HG03354 (cell line): ENCODE results near the gene RBM8A.
"Not testable (repeated sequence)": the region's sequence is repeated elsewhere in the genome, so short reads cannot be mapped to it uniquely, and the experiment has no call there.

ENCODE experiments used
- ATAC-seq: cut with Tn5 transposase; IDR thresholded peaks from one replicate; pipeline ENCODE4 v1.9.1; 2021; ENCODE audit warnings: mild to moderate bottlenecking; ENCODE audit not compliant: unreplicated experiment, poor library complexity, severe bottlenecking

RBM8A gene

DNA sequence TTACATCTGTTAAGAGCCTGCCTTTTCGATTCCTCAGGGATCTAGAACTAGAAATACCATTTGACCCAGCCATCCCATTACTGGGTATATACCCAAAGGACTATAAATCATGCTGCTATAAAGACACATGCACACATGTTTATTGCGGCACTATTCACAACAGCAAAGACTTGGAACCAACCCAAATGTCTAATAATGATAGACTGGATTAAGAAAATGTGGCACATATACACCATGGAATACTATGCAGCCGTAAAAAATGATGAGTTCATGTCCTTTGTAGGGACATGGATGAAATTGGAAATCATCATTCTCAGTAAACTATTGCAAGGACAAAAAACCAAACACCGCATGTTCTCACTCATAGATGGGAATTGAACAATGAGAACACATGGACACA is 7.0 kb downstream of the RBM8A start:
- not testable (repeated sequence) for ATAC-seq

DNA sequence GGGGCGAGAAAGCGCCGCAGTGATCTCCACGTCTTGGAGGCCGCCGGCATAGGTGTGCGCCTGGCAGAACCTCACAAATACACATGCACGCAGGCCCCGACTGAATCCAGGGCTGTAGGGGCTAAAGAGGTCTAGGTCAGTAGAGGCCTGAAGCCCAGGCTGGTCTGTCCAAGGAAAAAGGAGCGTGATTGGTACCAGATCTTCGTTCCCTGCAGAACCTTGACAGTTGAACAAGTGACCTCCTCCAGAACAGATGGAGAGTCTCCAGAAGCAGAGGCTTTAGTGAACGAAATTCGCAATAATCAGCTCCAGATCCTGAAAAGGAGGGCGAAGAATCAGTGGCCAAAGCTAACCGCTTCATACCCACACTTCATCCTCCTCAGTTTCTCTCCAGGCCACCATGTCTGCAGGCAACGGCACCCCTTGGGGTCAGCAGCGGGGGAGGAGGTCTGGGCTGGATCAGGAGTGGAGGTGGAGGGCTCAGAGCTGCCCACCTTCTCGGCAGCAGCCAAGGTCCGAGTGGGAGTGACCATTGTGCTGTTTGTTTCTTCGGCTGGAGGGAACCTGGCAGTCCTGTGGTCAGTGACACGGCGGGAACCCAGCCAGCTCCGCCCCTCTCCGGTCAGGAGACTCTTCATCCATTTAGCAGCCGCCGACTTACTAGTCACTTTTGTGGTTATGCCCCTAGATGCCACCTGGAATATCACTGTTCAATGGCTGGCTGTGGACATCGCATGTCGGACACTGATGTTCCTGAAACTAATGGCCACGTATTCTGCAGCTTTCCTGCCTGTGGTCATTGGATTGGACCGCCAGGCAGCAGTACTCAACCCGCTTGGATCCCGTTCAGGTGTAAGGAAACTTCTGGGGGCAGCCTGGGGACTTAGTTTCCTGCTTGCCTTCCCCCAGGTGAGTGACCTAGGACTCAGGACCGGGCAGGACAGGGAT is 8.0 kb downstream of the RBM8A start:
- ATAC-seq: peak; percentile 88

DNA sequence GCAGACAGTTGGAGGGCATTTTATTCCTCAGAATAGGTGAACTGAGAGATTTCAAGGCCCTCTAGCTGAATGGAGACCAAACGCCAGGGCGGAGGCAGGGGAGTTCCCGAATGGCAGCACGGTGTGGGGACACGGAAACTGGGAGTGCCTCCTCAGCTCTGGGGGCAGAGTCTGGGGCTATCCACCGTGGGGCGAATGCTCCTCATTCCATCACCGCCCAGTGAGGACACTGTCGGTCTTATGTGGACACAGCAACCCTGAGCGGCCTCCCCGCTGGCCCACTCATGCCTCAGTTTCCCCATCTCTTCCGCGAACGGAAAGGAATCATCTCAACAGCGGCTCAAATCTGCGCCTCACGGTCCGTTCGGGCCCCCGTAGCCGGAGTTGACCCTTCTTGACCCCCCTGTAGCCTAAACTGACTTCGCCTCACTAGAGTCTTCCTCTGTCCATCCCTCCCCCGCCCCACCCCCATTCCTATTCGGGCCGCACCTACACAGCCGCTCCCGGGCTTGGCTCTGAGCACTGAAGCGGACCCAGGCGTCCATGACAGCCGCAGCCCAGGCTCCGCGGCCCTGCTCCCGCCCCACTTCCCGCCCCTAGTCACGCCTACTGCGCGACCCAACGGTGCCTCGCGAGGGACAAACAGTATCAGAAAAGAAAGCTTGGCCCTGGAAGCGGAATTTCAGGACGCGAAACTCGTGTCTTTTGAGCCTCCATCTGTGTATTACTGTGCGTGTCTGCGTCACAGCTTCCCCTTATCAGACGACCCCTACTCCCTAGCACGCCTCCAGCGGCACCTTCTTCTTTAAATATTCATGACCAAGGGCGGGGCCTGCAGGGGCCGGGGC is 8.9 kb downstream of the RBM8A start, which contains the start of gene PEX11B:
TSS of gene PEX11B (minus strand) at position 574 of the 848 bp plus-strand sequence. CDS start at position 545, 29 bp downstream.
- ATAC-seq: peak; percentile 77

DNA sequence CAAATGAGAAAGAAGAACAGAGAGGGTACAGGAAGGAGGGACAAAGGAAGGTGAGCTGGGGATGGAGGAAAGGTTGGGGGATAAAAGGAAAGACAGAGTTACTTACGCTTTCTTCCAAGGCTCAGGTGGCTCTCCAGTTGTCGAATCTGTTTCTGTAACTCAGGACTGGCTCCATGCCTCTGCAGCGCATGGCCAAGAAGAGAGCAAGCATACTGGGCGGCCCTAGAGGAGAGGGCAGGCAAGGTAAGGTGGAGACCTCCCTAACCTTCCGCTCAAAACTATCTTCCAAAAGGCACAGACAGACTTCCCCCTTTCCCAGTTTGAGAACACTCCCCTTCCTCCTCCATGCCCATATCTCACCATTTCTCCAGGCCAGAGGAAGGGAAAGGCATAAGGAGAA is 9.7 kb downstream of the RBM8A start:
- no peak for ATAC-seq

DNA sequence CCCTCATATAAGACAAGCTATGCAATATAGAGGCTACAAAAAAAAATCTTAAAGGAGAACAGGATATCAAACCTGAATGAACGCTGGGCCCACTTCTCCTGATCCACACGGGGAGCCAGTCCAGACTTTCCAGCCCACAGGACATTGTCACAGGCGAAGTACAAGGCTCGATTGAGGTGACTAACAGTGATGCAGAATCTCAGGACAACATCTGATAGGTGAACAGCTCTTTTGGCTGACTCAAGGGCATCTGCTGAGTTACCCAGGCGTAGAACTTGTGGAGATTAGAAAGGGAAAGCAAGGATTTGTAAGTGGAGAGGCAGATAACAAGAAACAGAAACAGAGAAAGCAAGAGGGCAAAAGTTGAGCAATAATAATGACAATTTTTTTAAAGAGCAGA is 10.5 kb downstream of the RBM8A start:
- no peak for ATAC-seq

DNA sequence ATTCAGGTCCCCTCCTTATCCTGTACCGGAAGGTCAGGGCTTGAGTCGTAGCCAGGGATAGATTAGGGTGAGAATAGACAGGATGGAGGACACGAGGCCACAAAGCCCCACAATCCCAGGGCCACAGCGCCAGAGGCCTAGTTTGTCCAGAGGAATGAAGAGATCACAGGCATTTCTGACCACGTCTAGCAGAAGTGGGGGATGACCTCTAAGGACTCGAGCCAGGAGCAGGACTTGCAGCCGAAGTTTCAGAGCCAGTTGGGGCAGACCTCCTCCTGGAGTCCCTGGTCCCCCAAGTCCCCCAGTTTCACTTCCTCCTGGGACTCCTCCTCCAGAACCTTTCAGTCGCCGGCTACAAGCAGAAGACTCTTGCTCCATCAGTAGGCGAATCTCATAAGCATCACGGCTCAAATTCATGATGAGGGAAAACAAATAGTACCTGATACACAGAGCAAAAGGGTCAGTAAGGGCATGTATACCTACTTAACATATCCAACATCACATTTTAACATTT is 15.1 kb downstream of the RBM8A start:
- no peak for ATAC-seq

DNA sequence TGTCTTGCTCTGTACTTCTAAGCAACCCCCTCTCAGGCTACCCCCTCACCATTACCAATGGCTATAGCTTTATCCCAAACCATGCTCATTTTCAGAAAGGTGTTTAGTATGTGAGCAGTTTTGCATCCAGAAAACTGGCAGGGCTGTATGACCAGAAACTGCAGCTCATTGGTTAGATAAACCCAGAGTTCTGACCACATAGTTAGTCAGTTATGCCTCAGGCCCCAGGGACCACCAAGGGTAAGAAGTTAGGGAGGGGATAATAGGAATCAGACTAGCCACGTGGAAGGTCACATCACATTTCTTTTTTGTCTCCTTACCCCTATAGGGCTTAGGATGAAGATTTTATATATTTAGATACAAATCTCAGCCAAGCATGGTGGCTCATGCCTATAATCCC is 18.6 kb downstream of the RBM8A start:
- no peak for ATAC-seq

DNA sequence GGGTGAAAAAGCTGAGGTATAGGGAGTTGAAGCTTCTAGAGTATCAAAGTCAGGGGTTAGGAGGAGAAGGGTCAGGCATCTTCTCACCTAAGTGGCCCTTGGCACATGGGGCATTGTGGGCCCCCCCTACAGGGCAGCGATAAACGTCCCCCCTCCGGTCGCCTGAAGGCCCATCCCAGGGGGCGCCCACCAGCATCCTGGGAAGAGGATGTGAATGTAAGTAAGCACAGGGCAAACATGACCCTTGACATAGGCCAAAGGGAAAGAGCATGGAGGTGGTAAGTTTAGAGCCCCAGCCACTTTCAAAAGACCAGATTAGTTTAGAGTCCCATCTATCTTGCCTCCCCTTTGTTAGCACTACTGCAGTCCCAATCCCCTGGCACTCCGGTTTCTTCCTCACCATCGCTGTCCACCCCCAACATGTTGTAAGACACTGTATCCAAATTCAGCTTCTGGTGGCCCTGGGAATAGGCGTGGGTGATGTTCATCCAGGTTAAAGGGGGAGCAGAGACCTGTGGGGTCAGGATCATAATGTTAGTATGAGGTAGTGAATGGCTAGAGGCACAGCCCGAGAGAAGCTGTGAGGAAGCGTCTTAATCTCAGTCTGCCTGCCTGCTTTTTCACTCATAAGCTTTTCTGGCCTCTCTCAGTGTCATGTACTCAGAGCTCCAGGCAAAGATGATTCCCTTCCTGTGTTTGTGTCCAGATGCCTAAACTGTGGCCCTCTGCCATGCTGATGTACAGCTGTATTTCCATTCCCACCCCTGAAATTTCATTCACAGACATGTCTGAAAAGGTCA is 20.1 kb downstream of the RBM8A start:
- ATAC-seq: no peak

DNA sequence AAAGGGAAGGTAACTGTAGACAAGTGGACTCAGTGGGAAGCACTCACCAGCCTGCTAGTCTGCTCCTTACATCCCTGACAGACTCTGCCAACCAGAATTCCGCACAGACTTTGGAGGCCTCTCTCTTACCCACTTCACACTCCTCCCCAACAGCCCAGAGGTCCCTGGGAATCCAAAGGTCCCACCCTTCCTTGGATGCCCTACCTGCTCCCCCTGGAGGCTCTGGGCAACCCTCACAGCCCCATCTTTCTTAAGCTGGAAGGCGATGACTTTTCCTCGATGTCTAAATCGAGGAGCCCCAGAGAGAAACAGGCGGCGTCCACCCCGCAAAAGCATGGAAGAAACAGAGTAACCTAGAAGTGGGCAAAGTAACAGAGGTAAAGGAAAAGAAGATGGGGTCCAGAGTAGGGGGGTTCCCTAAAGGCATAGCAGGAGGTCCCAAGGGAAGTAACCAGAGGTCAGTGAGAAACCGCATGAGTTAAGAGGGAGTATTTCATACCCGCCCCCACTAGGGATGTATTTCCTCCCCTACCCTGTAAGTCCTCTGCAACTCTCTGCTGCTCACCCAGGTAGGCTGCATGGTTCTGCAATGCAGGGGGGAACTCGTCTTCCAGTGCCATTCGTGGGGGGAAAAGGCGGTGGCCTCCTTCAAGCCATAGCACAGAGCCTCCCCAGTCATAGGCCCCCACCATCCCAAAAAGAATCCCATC is 25.8 kb downstream of the RBM8A start:
- no peak for ATAC-seq

DNA sequence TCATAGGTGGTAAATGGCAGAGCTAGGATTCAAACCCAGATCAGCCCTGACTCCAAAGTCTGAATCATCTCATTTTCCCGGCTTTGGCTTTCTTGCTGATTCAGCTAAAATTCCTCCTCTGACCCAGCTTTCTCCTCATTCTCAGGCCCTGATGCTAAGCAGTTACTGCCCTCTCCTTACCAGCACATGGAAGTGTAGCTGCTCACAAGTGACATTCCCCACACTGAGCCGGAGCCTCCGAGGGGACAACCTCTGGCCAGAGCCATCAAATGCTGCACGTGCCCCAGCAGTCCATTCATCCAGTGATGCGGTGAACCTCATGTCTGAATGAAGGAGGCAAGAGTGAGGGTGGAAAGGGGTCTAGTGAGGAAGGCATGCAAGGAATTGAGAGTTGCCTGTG is 28.5 kb downstream of the RBM8A start:
- no peak for ATAC-seq

DNA sequence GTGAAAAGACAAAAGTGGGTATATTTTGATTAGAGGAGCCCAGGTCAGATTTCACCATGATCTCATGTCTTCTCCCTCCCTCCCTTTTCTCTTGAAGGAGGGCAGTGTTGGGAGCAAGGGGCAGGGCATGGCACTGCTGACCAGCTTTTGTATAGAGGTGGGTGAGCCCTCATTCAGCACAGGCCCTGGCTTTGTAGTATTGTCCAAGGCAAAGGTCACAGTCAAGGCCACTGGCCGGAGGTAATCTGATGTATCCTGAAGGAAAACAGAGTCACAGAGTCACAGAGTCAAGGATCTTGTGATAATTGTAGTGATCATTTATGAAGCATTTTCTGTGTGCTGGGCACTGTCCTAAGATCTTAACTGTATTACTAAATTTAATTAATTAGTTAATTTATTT is 29.3 kb downstream of the RBM8A start:
- ATAC-seq: no peak

DNA sequence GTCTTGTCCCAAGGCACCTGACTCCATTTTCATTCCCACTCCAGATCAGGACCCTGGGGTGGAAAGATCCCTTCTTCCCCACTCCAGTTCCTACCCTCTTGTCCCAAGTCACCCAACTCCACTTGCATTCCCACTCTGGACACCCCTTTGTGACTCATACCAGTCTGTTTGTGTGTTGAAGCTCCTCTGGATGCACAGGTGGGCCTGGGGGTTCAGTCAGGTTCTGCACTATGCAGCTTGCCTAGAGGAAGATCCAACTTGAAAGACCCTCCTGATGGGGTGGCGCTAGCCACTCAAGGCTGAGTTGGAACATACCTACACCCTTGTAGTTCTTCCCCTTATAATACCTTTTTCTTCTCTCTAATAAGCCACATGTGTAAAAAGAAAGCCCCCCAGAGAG is 31.8 kb downstream of the RBM8A start:
- ATAC-seq: no peak

DNA sequence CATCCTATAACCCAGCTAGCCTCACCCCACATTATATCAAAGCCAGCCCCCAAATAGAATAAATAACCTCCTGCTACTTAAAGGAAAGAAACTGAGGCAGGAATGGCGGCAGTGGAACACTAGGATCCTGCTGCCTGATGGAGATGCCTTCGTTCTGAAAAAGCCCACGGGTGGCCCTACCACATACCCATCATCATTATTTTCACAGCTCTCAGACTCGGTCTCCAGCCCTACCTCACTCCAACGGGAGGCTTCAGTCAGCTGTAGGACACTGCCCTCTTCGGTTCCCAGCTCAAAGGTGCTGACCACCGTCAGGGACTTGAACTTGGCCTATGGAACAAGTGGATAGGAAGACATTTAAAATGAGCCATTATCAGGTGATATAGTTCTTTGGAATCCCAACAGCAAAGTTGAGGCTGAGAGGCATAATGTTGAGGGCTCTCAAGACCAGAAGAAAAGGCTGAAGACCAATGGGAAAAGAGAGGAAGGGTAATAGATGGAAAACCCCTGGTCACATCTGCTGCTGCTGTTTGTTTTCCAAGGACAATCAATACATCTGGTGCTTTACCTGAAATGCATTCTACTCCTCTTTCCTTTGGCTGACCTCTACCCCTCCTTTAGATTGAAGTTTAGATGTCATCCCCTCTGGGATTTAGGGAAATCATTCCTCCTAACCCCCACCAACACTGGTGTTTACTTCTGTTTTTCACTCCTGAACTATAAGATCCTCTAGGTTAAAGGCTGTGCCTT is 33.8 kb downstream of the RBM8A start:
- no peak for ATAC-seq

DNA sequence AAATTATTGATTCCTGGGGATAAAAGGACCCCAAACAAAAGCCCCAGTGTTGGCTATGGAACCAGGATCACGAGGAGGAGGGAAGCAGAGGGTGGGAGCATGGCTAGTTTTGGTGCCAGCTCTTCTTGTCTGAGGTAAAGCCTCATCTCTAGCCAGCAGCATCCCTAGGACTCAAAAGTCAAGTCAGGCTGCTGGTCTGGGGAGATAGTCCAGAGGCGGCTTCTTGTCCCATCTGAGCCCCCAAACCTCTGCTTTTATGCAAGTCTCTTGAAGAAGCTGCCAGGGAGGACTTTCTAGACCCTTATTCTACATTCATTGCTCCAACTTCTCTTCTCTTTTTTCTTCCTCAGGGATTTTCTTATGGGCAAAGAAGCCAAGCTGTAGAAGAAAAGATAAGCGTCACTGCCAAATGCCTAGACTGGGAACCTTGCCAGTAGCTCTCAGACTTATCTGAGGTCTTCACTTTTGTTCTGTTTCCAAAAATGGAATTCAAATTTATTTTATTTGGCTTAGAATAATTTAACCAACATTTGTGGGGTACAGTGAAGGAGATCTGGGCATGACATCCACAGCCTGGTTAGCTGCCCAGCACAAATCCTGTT is 34.7 kb downstream of the RBM8A start:
- ATAC-seq: no peak

DNA sequence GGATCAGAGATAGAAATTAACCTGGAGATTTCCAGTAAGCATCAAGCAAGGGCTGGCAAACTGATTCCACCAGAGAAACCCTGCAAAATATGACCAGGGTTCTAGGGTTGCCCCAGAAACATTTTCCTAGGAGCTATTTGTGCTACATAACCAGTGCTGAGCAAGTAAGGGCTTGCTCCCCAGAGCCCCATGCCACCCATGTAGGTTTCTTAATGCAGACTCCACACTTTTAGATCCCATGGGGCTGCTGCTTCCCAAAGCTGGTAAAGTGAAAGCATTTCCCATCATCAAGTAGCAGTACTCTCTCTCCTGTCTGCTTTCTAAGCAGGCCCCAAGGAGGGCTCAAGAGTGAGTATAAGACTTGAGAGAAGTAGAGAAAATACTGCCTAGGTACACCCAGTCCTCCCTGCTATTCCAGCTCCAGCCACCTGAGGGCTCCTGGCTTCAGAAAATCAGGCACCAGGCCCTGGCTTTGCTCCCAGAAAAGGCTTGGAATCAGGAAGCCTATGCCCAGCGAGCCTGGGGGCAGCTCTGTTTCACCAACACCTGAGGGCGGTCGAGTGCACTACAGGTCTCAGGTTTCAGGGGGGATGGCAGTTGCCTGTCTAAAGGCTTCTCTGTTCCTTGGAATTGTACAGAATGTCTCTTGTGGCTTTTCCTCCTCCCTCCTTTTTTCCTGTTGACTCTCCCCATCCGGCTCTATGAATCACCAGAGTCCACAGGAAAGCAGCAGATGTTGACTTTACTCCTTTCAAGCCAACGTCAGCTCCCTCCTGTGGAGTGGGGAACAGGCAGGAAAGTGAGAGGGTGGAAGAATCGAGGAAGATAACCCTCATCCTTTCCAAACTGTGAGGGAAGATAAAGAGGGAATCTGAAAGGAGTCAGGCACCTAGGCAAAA is 35.4 kb downstream of the RBM8A start:
- ATAC-seq: no peak

DNA sequence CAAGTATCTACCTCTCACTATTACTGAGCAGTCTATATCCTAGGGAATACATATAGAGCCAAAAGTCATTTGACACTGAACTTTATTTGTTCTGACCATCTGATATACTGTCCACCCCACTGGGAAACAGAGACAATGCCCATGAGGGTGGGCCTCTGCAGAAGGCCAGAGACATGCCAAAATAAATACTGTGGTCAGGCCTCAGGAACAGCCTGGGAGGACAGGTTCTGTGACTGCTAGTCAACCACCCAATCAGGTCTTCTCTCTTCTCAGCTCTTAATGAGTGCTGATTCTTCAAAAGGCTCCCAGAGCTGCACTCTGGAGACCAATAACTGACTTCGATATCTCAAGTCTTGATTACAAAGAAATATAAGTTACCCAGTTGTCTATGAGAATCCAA is 36.1 kb downstream of the RBM8A start:
- ATAC-seq: no peak

DNA sequence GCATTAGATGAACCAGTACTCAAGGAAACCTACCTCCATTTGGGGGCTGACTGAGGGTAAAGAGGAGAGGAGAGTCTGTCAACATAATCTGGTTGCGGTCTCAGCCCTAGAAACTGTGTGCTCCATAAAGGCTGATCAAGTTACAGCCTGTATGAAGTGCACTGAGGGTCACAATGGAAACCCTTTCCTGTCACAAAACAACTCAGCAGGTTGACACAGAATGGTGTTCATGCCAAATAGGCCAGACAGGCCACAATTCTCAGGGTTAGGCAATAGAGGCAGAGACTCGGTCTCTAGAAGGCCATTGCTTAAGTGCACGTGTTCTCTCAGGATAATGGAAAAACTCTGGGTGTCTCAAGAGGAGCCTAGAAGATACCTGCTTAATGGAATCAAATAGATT is 37.6 kb downstream of the RBM8A start:
- no peak for ATAC-seq
